Fibroblast of pulmonary artery (primary cell): Measurements from ENCODE around the gene PLEKHM3.

Experiments used
- DNase-seq: peaks from one replicate; pipeline ENCODE4 v3.0.0-alpha.2; 2010; ENCODE audit warnings: low read depth
- H3K4me3 ChIP-seq: replicated peaks from 2 replicates; pipeline ENCODE4 v1.5.1; 2011; ENCODE audit warnings: low read depth, mild to moderate bottlenecking, control low read depth, low read length, moderate library complexity
- TF ChIP-seq, protein P1 (sequence below): IDR thresholded peaks from 2 replicates; pipeline ENCODE4 v1.5.1; 2011; ENCODE audit warnings: mild to moderate bottlenecking, control low read depth, low read length, inconsistent platforms; ENCODE audit errors: missing control alignments

PLEKHM3 gene

GRCh38 chr2:207805566-207806226 is 219.6 kb downstream of the PLEKHM3 start:
- no peak overlapping the region for H3K4me3 ChIP-seq
- TF ChIP-seq, protein P1, sequence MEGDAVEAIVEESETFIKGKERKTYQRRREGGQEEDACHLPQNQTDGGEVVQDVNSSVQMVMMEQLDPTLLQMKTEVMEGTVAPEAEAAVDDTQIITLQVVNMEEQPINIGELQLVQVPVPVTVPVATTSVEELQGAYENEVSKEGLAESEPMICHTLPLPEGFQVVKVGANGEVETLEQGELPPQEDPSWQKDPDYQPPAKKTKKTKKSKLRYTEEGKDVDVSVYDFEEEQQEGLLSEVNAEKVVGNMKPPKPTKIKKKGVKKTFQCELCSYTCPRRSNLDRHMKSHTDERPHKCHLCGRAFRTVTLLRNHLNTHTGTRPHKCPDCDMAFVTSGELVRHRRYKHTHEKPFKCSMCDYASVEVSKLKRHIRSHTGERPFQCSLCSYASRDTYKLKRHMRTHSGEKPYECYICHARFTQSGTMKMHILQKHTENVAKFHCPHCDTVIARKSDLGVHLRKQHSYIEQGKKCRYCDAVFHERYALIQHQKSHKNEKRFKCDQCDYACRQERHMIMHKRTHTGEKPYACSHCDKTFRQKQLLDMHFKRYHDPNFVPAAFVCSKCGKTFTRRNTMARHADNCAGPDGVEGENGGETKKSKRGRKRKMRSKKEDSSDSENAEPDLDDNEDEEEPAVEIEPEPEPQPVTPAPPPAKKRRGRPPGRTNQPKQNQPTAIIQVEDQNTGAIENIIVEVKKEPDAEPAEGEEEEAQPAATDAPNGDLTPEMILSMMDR, result no peak
- DNase-seq, result no peak

DNA sequence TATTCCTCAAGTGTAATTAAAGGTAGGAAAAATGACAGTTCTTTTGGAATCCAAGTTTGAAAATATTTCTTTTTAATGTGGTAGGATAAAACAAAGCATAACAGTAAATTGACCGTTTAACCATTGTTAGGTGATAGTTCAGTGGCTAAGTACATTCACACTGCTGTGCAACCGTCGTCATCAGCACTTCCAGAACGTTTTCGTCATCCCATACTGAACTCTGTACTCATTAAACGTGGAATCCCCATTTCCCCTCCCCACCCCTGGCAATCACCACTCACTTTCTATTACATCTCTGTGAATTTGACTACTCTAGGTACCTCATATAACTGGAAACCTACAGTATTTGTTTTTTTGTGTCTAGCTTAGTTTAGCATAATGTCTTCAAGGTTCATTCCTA is 222.7 kb downstream of the PLEKHM3 start:
- TF ChIP-seq, protein P1, result no peak
- no peak for DNase-seq
- no peak overlapping the region for H3K4me3 ChIP-seq

DNA sequence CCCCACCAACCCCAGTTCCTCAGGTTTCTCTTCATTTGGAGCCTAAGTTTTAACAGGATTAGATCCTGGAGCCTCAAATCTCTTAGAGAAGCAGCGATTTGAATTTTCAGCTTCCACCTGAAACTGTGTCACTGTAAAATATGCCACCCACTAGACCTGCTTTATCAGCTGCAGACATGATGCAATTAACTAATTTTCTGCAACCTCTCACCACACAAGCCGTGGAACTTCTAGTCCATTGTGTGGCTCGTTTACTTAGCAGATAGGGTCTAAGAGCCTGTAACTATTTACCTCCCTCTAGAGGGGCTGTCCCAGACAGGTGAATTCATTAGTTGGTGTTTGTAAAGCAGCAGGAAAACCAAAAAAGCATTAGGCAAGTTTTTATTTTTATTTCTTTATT is 224.1 kb downstream of the PLEKHM3 start:
- no peak for DNase-seq
- no peak overlapping the region for H3K4me3 ChIP-seq
- TF ChIP-seq, protein P1, result no peak

GRCh38 chr2:207796585-207797350 is 228.6 kb downstream of the PLEKHM3 start:
- DNase-seq, result peak; percentile 14
- H3K4me3 ChIP-seq, result no peak overlapping the region
- TF ChIP-seq, protein P1, result no peak

GRCh38 chr2:207792244-207792785 is 233.0 kb downstream of the PLEKHM3 start:
- DNase-seq, result peak; percentile 79
- TF ChIP-seq, protein P1, result no peak
- no peak overlapping the region for H3K4me3 ChIP-seq

DNA sequence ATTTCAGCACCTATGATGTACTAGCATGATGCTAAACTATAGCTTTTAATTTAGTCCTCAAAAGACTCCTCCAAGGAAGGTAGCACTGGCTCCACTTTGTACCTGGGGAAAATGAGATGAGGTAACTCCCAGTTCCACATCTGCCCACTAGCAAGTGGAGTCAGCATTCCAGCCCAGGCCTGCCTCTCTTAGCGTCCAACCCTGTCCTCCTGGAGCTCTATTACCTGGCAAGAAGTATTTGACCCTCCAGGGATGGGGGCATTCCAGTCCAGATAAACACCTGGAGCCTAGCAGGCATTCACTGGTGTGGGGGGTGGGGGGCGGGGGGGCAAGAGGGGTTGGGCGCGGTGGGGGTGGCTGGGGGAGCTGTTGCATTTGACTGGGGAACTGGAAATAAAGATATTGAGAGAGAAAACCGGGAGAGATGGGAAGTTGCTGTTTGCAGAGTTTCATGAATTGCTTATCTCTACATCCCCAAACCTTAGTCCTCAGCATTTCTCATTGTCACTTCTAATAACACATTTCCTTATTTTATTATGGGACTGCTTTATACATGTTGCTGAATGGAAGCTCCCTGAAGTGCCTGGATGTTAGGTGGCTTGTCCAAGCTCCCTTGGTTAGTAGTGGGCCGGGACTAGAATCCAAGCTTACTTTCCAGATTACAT is 233.6 kb downstream of the PLEKHM3 start:
- TF ChIP-seq, protein P1, result no peak
- no peak overlapping the region for H3K4me3 ChIP-seq
- DNase-seq, result no peak
